WTC11 (cell line): ENCODE data around the gene UAP1L1. TPM values are rescaled to one million over a fixed set of nuclear protein-coding genes. Genes with fewer than 3 reads are reported as not detected.
A peak's percentile ranks its signal among the peaks of the same experiment; 100 is the strongest.

Experiments
- ATAC-seq: fragments of 200-7000 bp; cut with Tn5 transposase; 2 replicates; pipeline ENCODE4 v1.10.0; 2021; ENCODE audit warnings: mild to moderate bottlenecking, moderate library complexity
- CTCF ChIA-PET: fragments of 300-600 bp; sonication (Branson Sonifier 250); formaldehyde crosslinking; loops from one replicate; lab custom pipeline; 2021; ENCODE audit warnings: antibody characterized with exemption; lab: Charles Lee
- POLR2A ChIA-PET: fragments of 350-600 bp; sonication (Branson Sonifier 250); formaldehyde crosslinking; loops from one replicate; lab custom pipeline; 2021; ENCODE audit warnings: antibody characterized with exemption; lab: Charles Lee
- DNase-seq: peaks from one replicate; pipeline ENCODE4 v3.0.0; 2021; ENCODE audit warnings: low spot score
- H3K27ac Mint-ChIP-seq: 2 replicates; pipeline ENCODE4 v1.8.0; 2021; ENCODE audit warnings: mixed read lengths
- H3K27me3 Mint-ChIP-seq: 2 replicates; pipeline ENCODE4 v1.8.0; 2021; ENCODE audit warnings: low read depth, mild to moderate bottlenecking, moderate library complexity, mixed read lengths
- H3K36me3 Mint-ChIP-seq: 2 replicates; pipeline ENCODE4 v1.8.0; 2021; ENCODE audit warnings: mixed read lengths
- H3K4me1 Mint-ChIP-seq: 2 replicates; pipeline ENCODE4 v1.8.0; 2022; ENCODE audit warnings: mixed read lengths
- H3K4me3 Mint-ChIP-seq: 2 replicates; pipeline ENCODE4 v1.8.0; 2021; ENCODE audit warnings: mild to moderate bottlenecking, moderate library complexity, mixed read lengths
- H3K9me3 Mint-ChIP-seq: 2 replicates; pipeline ENCODE4 v1.8.0; 2021; ENCODE audit warnings: mixed read lengths
- CREM ChIP-seq: sonication (generic); formaldehyde crosslinking; IDR thresholded peaks from 2 replicates; pipeline ENCODE4 v1.8.1; 2022; ENCODE audit warnings: mild to moderate bottlenecking, missing genetic modification reagents, moderate library complexity
- ETV6 ChIP-seq: sonication (generic); formaldehyde crosslinking; IDR thresholded peaks from 2 replicates; pipeline ENCODE4 v1.8.1; 2022; ENCODE audit warnings: mild to moderate bottlenecking, missing genetic modification reagents
- GABPB1 ChIP-seq: sonication (generic); formaldehyde crosslinking; IDR thresholded peaks from 2 replicates; pipeline ENCODE4 v1.8.1; 2023; ENCODE audit warnings: mild to moderate bottlenecking, missing genetic modification reagents
- JUN ChIP-seq: sonication (generic); formaldehyde crosslinking; IDR thresholded peaks from 2 replicates; pipeline ENCODE4 v1.8.0; 2023; ENCODE audit warnings: mild to moderate bottlenecking, missing genetic modification reagents
- MXD4 ChIP-seq: fragments of 250-450 bp; sonication (Bioruptor Pico); IDR thresholded peaks from 2 replicates; pipeline ENCODE4 v1.8.0; 2021; ENCODE audit warnings: mild to moderate bottlenecking, moderate library complexity, borderline replicate concordance
- NFATC4 ChIP-seq: fragments of 250-450 bp; sonication (Bioruptor Pico); IDR thresholded peaks from 2 replicates; pipeline ENCODE4 v1.9.0; 2021; ENCODE audit warnings: mild to moderate bottlenecking
- NR3C1 ChIP-seq: sonication (generic); formaldehyde crosslinking; conservative IDR thresholded peaks from 2 replicates; pipeline ENCODE4 v1.8.1; 2023; ENCODE audit warnings: low read depth, mild to moderate bottlenecking, missing genetic modification reagents
- RELA ChIP-seq: sonication (generic); formaldehyde crosslinking; IDR thresholded peaks from 2 replicates; pipeline ENCODE4 v1.8.1; 2022; ENCODE audit warnings: missing genetic modification reagents, mild to moderate bottlenecking, borderline replicate concordance
- SMAD3 ChIP-seq: sonication (generic); formaldehyde crosslinking; IDR thresholded peaks from 2 replicates; pipeline ENCODE4 v1.8.0; 2022; ENCODE audit warnings: missing genetic modification reagents, mild to moderate bottlenecking, borderline replicate concordance
- SMAD4 ChIP-seq: sonication (generic); formaldehyde crosslinking; IDR thresholded peaks from 2 replicates; pipeline ENCODE4 v1.8.0; 2022; ENCODE audit warnings: mild to moderate bottlenecking, missing genetic modification reagents
- SP1 ChIP-seq: sonication (generic); formaldehyde crosslinking; conservative IDR thresholded peaks from 2 replicates; pipeline ENCODE4 v1.8.1; 2022; ENCODE audit warnings: missing genetic modification reagents
- ZNF416 ChIP-seq: fragments of 250-450 bp; sonication (Bioruptor Pico); IDR thresholded peaks from 2 replicates; pipeline ENCODE4 v1.9.0; 2021; ENCODE audit warnings: mild to moderate bottlenecking, inconsistent platforms
- ZNF671 ChIP-seq: fragments of 250-450 bp; sonication (Bioruptor Pico); IDR thresholded peaks from 2 replicates; pipeline ENCODE4 v1.8.0; 2021; ENCODE audit warnings: mild to moderate bottlenecking
- total RNA-seq: library from RNA; stranded (reverse); gene quantifications from 3 replicates; pipeline ENCODE4 v1.2.3, GENCODE V29; 2021
- TF ChIP-seq, protein P1 (sequence below): sonication (generic); formaldehyde crosslinking; IDR thresholded peaks from 2 replicates; pipeline ENCODE4 v1.8.0; 2022; ENCODE audit warnings: mild to moderate bottlenecking, missing genetic modification reagents
- TF ChIP-seq, protein P2 (sequence below): fragments of 250-450 bp; sonication (Bioruptor Pico); IDR thresholded peaks from 2 replicates; pipeline ENCODE4 v1.9.0; 2021; ENCODE audit warnings: mild to moderate bottlenecking
- TF ChIP-seq, protein P3 (sequence below): sonication (generic); formaldehyde crosslinking; conservative IDR thresholded peaks from 2 replicates; pipeline ENCODE4 v1.8.1; 2023; ENCODE audit warnings: mild to moderate bottlenecking, low read depth, missing genetic modification reagents, moderate library complexity
- TF ChIP-seq, protein P4 (sequence below): sonication (generic); formaldehyde crosslinking; IDR thresholded peaks from 2 replicates; pipeline ENCODE4 v1.8.0; 2023; ENCODE audit warnings: missing genetic modification reagents, mild to moderate bottlenecking, borderline replicate concordance
- TF ChIP-seq, protein P5 (sequence below): sonication (generic); formaldehyde crosslinking; IDR thresholded peaks from 2 replicates; pipeline ENCODE4 v1.8.1; 2023; ENCODE audit warnings: mild to moderate bottlenecking, missing genetic modification reagents, moderate library complexity
- TF ChIP-seq, protein P6 (sequence below): sonication (generic); formaldehyde crosslinking; IDR thresholded peaks from 2 replicates; pipeline ENCODE4 v1.8.1; 2022; ENCODE audit warnings: missing genetic modification reagents, borderline replicate concordance

UAP1L1 gene
- total RNA-seq, 1 experiment from 2014 or later = 17.7 TPM

DNA sequence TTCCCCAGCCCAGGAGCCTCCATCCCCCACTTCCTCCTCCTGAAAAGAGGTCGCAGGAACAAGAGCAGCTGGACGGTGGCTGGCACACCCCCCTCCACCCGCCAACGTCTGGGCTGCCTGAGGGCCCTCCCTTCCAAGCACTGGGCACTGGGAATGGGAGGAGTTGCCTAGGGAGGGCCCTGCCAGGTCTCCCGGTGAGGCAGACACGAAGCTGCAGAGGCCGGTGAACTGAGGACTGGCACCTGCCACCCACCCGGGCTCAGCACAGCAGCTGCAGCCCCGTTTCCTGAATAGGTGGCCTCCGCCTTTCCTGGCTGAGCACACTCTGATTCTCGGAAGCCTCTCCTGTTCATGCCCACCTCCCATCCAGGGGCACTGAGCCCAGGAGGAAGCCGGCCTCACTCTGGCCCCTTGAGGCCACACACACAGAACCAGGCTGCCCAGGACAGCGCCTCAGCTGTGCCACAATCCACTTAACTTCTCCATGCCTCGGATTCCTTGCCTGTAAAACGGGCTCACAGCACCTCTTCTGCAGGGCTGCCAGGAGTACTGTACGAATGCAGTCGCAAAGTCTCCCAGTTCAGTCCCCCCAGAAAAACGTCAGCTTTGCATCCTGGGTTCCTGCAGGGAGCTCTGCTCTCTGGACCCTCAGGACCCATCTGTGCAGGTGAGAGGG lies 32.7 kb upstream of the UAP1L1 start:
- Mint-ChIP-seq H3K27ac (no peak overlapping the region), H3K36me3 (no peaks in the 10 kb centered on the region), H3K4me1 (peaks cover 9% of the 10 kb centered on the region), H3K9me3 (no peaks in the 10 kb centered on the region), H3K4me3 (peak overlapping the region; percentile 62), H3K27me3 (peaks cover 37% of the 10 kb centered on the region)
- CTCF ChIA-PET = interaction anchor here (1.0 to 3.9 kb wide), 7 partner anchors 10 to 97 kb away, joined by 3 to 41 read pairs (median 5); partner anchors contain the start of gene SAPCD2
- ATAC-seq (no peak), DNase-seq (no peak)
- POLR2A ChIA-PET = no interaction called here
- TF ChIP-seq ZNF416 (CRISPR knock-in tag) (no peak), GABPB1 (CRISPR knock-in tag) (no peak), MXD4 (CRISPR knock-in tag) (no peak), NR3C1 (no peak), JUN (CRISPR knock-in tag) (no peak), SMAD4 (no peak), RELA (CRISPR knock-in tag) (no peak), SMAD3 (CRISPR knock-in tag) (no peak)
- TF ChIP-seq, protein P1, sequence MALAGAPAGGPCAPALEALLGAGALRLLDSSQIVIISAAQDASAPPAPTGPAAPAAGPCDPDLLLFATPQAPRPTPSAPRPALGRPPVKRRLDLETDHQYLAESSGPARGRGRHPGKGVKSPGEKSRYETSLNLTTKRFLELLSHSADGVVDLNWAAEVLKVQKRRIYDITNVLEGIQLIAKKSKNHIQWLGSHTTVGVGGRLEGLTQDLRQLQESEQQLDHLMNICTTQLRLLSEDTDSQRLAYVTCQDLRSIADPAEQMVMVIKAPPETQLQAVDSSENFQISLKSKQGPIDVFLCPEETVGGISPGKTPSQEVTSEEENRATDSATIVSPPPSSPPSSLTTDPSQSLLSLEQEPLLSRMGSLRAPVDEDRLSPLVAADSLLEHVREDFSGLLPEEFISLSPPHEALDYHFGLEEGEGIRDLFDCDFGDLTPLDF (CRISPR knock-in tag) = no peak
- TF ChIP-seq, protein P2, sequence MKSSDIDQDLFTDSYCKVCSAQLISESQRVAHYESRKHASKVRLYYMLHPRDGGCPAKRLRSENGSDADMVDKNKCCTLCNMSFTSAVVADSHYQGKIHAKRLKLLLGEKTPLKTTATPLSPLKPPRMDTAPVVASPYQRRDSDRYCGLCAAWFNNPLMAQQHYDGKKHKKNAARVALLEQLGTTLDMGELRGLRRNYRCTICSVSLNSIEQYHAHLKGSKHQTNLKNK (CRISPR knock-in tag) = no peak
- TF ChIP-seq, protein P3, sequence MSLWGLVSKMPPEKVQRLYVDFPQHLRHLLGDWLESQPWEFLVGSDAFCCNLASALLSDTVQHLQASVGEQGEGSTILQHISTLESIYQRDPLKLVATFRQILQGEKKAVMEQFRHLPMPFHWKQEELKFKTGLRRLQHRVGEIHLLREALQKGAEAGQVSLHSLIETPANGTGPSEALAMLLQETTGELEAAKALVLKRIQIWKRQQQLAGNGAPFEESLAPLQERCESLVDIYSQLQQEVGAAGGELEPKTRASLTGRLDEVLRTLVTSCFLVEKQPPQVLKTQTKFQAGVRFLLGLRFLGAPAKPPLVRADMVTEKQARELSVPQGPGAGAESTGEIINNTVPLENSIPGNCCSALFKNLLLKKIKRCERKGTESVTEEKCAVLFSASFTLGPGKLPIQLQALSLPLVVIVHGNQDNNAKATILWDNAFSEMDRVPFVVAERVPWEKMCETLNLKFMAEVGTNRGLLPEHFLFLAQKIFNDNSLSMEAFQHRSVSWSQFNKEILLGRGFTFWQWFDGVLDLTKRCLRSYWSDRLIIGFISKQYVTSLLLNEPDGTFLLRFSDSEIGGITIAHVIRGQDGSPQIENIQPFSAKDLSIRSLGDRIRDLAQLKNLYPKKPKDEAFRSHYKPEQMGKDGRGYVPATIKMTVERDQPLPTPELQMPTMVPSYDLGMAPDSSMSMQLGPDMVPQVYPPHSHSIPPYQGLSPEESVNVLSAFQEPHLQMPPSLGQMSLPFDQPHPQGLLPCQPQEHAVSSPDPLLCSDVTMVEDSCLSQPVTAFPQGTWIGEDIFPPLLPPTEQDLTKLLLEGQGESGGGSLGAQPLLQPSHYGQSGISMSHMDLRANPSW (CRISPR knock-in tag) = no peak

DNA sequence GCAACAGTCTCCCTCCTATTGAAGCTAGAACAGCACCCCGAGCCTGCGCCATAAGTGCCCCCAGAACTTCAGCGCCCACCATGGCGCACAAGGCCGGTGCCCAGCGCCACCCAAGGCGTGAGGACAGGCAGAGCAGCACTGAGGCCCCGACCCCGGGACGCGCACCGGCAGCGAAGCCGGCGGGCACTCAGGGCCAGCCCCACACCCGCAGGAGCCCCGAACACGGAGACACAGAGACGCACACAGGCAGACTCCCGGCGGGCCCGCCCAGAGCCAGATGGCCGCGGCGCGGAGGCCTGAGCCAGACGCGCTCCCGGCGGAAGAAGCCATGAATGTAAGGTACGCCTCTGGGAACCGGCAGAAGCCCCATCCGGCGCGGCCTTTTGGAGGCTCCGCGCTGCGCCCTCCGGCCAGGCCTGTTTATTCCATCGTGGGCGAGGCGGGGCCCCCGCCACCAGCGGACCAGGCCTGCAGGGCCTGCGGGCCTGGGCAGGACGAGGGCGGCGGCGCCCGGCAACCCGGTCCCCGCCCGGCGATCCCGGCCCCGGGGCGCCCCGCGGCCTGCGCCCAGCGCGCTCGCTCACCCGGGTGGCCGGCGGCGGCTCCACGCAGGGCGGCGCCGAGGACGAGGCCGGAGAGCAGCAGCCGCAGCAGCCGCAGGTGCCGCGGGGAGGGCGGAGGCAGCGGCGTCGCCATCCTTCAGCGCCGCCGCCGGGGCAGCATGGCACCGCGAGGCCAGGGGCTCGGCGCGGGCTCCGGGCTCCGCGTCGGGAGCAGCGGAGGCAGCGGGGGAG lies 31.8 kb upstream of the UAP1L1 start:
- Mint-ChIP-seq H3K27me3 (peaks cover 45% of the 10 kb centered on the region), H3K9me3 (no peaks in the 10 kb centered on the region), H3K4me1 (peaks cover 10% of the 10 kb centered on the region), H3K36me3 (no peaks in the 10 kb centered on the region), H3K27ac (no peak overlapping the region), H3K4me3 (peak overlapping the region; percentile 77)
- ATAC-seq (peak; percentile 15), DNase-seq (peak; percentile 59)
- POLR2A ChIA-PET = no interaction called here
- CTCF ChIA-PET = interaction anchor here (1.0 to 3.9 kb wide), 8 partner anchors 11 to 98 kb away, joined by 3 to 41 read pairs (median 6); partner anchors contain the start of genes LCN12 and SAPCD2
- no peak for TF ChIP-seq ZNF671 (CRISPR knock-in tag)
- TF ChIP-seq NFATC4 (CRISPR knock-in tag) = no peak
- no peak for TF ChIP-seq ETV6
- TF ChIP-seq, protein P3 (CRISPR knock-in tag) = no peak
- TF ChIP-seq, protein P4, sequence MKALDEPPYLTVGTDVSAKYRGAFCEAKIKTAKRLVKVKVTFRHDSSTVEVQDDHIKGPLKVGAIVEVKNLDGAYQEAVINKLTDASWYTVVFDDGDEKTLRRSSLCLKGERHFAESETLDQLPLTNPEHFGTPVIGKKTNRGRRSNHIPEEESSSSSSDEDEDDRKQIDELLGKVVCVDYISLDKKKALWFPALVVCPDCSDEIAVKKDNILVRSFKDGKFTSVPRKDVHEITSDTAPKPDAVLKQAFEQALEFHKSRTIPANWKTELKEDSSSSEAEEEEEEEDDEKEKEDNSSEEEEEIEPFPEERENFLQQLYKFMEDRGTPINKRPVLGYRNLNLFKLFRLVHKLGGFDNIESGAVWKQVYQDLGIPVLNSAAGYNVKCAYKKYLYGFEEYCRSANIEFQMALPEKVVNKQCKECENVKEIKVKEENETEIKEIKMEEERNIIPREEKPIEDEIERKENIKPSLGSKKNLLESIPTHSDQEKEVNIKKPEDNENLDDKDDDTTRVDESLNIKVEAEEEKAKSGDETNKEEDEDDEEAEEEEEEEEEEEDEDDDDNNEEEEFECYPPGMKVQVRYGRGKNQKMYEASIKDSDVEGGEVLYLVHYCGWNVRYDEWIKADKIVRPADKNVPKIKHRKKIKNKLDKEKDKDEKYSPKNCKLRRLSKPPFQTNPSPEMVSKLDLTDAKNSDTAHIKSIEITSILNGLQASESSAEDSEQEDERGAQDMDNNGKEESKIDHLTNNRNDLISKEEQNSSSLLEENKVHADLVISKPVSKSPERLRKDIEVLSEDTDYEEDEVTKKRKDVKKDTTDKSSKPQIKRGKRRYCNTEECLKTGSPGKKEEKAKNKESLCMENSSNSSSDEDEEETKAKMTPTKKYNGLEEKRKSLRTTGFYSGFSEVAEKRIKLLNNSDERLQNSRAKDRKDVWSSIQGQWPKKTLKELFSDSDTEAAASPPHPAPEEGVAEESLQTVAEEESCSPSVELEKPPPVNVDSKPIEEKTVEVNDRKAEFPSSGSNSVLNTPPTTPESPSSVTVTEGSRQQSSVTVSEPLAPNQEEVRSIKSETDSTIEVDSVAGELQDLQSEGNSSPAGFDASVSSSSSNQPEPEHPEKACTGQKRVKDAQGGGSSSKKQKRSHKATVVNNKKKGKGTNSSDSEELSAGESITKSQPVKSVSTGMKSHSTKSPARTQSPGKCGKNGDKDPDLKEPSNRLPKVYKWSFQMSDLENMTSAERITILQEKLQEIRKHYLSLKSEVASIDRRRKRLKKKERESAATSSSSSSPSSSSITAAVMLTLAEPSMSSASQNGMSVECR = 0 out of 2 replicates have a peak, but pooled peaks have one; percentile 7
- 0 out of 2 replicates have a peak, but pooled peaks have one; percentile 18 for TF ChIP-seq CREM (CRISPR knock-in tag)
- peak; percentile 25; the same call in 1 of the 2 replicates for TF ChIP-seq SP1 (CRISPR knock-in tag)
- TF ChIP-seq, protein P5, sequence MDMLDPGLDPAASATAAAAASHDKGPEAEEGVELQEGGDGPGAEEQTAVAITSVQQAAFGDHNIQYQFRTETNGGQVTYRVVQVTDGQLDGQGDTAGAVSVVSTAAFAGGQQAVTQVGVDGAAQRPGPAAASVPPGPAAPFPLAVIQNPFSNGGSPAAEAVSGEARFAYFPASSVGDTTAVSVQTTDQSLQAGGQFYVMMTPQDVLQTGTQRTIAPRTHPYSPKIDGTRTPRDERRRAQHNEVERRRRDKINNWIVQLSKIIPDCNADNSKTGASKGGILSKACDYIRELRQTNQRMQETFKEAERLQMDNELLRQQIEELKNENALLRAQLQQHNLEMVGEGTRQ = no peak
- TF ChIP-seq, protein P6, sequence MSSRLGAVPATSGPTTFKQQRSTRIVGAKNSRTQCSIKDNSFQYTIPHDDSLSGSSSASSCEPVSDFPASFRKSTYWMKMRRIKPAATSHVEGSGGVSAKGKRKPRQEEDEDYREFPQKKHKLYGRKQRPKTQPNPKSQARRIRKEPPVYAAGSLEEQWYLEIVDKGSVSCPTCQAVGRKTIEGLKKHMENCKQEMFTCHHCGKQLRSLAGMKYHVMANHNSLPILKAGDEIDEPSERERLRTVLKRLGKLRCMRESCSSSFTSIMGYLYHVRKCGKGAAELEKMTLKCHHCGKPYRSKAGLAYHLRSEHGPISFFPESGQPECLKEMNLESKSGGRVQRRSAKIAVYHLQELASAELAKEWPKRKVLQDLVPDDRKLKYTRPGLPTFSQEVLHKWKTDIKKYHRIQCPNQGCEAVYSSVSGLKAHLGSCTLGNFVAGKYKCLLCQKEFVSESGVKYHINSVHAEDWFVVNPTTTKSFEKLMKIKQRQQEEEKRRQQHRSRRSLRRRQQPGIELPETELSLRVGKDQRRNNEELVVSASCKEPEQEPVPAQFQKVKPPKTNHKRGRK (CRISPR knock-in tag) = no peak
